Activated CD8-positive, alpha-beta memory T cell treated with anti-CD3 and anti-CD28 coated beads, Interleukin-2, amount 10 ng/mL, durations not matched to agents 7 days and 5 days (primary cell): ENCODE results near the gene RAB27B. TPM values are rescaled to one million over a fixed set of nuclear protein-coding genes. Genes with fewer than 3 reads are reported as not detected.

Source experiments
- ATAC-seq: fragments of 150-1000 bp; cut with Tn5 transposase; one replicate; pipeline ENCODE4 v1.10.0; 2021; ENCODE audit warnings: moderate library complexity
- CTCF ChIA-PET: fragments of 350-600 bp; sonication (Branson Sonifier 250); formaldehyde crosslinking; loops from one replicate; lab custom pipeline; 2021; ENCODE audit warnings: antibody characterized with exemption; lab: Charles Lee
- DNase-seq: peaks from one replicate; pipeline ENCODE4 v3.0.0-alpha.2; 2020
- H3K27ac Mint-ChIP-seq: one replicate; pipeline ENCODE4 v1.8.0; 2021; ENCODE audit warnings: mild to moderate bottlenecking, mixed read lengths
- H3K27me3 Mint-ChIP-seq: one replicate; pipeline ENCODE4 v1.8.0; 2021; ENCODE audit warnings: mixed read lengths
- H3K36me3 Mint-ChIP-seq: one replicate; pipeline ENCODE4 v1.8.0; 2021; ENCODE audit warnings: mild to moderate bottlenecking, mixed read lengths
- H3K4me1 Mint-ChIP-seq: one replicate; pipeline ENCODE4 v1.8.0; 2021; ENCODE audit warnings: mixed read lengths
- H3K4me3 Mint-ChIP-seq: one replicate; pipeline ENCODE4 v1.8.0; 2021; ENCODE audit warnings: mild to moderate bottlenecking, moderate library complexity, mixed read lengths
- H3K9me3 Mint-ChIP-seq: one replicate; pipeline ENCODE4 v1.8.0; 2022; ENCODE audit warnings: low read depth, mixed read lengths
- total RNA-seq, 2 experiments: library from RNA; stranded (reverse); gene quantifications; one replicate each; pipeline ENCODE4 v1.2.3, GENCODE V29; 2021

The RAB27B gene
- total RNA-seq, 2 experiments from 2014 or later: 0.66 to 3.5 TPM

DNA sequence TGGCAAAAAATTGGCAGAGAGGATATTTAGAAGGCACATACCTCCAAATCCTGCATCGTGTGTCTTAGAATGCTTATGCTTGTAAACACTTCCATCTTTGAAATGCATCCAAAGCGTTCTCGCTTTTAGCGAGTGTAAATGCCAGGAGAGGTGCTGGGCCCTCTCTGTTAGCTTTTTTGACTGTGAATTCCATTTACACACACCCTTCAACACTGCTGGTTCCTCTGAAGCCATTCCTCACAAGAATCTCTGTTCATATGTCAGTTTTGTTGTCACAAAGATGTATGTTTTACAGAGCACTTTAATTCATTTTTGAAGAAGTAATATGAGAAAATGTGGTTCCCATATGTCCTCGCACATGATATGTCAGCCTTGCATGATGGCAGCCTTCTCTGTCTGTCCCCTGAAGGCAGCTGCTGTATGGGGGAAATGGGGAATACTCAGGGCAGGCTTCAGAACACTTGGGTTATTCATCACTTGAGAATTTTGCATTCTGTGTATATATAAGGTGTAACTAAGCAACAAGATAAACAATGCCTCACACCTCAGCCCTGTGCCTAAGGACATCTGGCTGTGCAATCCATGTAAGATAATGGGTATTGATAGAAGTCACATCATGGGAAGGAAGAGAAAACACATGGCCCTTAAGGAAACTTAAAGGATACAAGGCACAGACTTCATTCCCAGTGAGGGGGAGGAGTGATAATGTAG lies 52.3 kb downstream of the RAB27B start:
- no peak overlapping the region for H3K4me3 Mint-ChIP-seq
- DNase-seq: no peak
- ATAC-seq: no peak
- no peaks in the 10 kb centered on the region for H3K4me1 Mint-ChIP-seq
- H3K27ac Mint-ChIP-seq: no peak overlapping the region
- H3K27me3 Mint-ChIP-seq: no peaks in the 10 kb centered on the region
- CTCF ChIA-PET: no interaction called here
- H3K36me3 Mint-ChIP-seq: no peaks in the 10 kb centered on the region
- no peaks in the 10 kb centered on the region for H3K9me3 Mint-ChIP-seq

DNA sequence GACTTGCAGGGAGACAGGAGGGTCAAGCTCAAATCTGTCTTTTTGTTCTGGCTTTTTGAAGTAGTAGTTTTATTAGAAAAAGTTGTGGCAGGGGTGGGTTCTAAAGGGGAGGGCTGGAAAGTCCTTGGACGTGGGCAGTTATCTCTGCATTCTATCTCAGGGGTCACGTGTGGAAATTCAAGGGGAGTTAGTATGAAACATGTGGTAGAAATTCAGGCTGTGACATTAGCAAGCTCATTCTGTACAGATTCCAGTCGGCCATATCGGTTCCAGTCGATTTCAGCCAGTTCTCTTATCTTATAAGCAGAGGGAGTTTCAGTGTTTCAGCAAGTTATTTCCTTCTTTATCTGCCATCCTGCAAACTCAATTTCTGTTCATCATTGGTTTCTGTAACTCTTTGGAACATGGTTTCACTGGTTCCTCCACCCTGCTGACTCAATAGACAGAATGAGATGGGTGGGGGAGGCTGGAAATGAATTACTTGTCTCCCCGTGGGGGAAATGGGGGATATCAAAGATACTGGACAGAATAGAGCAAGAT lies 53.0 kb downstream of the RAB27B start:
- ATAC-seq: no peak

DNA sequence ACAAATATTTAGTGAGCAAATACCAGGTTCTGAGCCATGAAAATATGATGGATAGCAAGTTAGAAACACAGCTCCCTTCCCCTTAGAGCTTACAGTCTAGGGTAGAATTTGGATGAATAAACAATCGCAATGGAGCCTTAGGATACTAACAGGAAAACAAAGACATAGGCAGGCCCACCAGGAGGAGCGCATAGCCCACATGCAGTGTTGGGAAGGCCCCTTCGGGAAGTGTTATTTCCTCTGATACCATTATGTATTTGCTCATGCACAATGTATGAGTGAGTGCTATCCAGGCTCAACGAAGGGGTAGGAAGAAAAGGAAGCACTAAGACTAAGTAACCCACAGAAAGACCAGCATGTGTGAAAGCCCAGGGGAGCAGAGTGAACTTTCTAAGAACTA lies 54.0 kb downstream of the RAB27B start:
- no peak for DNase-seq
- CTCF ChIA-PET: no interaction called here
- no peaks in the 10 kb centered on the region for H3K4me1 Mint-ChIP-seq
- no peak overlapping the region for H3K4me3 Mint-ChIP-seq
- no peak overlapping the region for H3K27ac Mint-ChIP-seq
- H3K27me3 Mint-ChIP-seq: no peaks in the 10 kb centered on the region
- ATAC-seq: no peak
- H3K36me3 Mint-ChIP-seq: no peaks in the 10 kb centered on the region
- no peaks in the 10 kb centered on the region for H3K9me3 Mint-ChIP-seq

More for the DNA sequence above, 53.0 kb downstream of the RAB27B start:
- Mint-ChIP-seq H3K36me3 (no peaks in the 10 kb centered on the region), H3K9me3 (no peaks in the 10 kb centered on the region), H3K27me3 (no peaks in the 10 kb centered on the region), H3K4me1 (no peaks in the 10 kb centered on the region), H3K27ac (no peak overlapping the region), H3K4me3 (no peak overlapping the region)
- no peak for DNase-seq
- CTCF ChIA-PET: no interaction called here

DNA sequence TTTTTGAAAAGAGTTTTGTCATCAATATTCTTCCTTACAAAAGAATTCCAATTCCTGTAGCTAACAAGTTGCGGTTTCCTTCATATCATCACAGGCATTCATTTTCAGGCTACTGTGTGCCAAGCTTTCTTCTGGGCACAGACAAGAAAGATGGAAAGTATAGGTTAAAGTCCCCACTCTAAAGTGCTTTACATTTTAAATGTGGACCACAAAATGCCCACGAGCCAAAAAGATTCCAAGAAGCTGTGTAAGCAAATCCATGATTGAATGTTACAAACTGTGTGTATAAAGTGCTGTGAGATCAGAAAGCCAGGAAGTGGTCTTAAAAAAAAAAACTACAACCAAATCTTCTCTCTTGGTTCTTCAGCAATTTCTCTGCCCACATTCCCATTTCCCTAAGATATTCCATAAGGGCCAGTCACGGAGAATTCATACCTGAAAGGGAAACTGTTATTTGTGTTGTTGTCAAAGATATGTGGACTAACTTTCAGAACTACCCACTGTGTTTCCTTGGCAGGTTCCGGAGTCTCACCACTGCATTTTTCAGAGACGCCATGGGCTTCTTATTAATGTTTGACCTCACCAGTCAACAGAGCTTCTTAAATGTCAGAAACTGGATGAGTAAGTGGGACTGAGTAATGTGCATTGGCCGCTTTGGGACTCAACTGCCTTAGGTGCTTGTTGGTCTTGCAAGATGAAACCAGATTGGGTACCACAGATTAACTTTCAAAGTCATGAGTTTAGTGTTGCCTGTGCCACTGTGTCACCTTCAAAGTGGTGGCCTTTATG lies 55.7 kb downstream of the RAB27B start:
- no peaks in the 10 kb centered on the region for H3K4me1 Mint-ChIP-seq
- no peaks in the 10 kb centered on the region for H3K27me3 Mint-ChIP-seq
- H3K4me3 Mint-ChIP-seq: no peak overlapping the region
- CTCF ChIA-PET: interaction anchor here (0.9 kb wide), 1 partner anchor 9 kb away, joined by 3 read pairs; no protein-coding TSS in a partner anchor
- ATAC-seq (no peak), DNase-seq (no peak)
- no peaks in the 10 kb centered on the region for H3K9me3 Mint-ChIP-seq
- no peaks in the 10 kb centered on the region for H3K36me3 Mint-ChIP-seq
- no peak overlapping the region for H3K27ac Mint-ChIP-seq

DNA sequence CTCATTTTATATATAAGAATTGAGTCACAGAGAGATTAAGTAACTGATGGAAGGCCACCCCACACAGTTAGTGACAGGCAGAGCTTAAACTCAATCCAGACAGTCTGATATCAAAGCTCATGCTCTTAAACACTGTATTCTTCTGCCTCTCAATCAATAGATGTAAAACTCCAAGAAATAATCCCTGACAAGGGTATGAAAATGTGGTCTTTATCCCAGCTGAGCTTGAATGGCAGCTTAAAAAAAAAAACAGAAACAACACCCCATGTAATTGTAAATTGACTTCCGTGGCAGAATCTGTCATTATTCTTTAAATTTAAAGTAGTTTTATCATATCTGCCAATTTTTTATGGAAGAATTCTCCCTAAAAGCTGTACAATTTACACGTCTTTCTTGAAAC lies 60.1 kb downstream of the RAB27B start:
- no peak for ATAC-seq
- Mint-ChIP-seq H3K27ac (no peak overlapping the region), H3K36me3 (no peaks in the 10 kb centered on the region), H3K9me3 (no peaks in the 10 kb centered on the region), H3K27me3 (no peaks in the 10 kb centered on the region), H3K4me1 (no peaks in the 10 kb centered on the region), H3K4me3 (no peak overlapping the region)
- CTCF ChIA-PET: no interaction called here
- no peak for DNase-seq

DNA sequence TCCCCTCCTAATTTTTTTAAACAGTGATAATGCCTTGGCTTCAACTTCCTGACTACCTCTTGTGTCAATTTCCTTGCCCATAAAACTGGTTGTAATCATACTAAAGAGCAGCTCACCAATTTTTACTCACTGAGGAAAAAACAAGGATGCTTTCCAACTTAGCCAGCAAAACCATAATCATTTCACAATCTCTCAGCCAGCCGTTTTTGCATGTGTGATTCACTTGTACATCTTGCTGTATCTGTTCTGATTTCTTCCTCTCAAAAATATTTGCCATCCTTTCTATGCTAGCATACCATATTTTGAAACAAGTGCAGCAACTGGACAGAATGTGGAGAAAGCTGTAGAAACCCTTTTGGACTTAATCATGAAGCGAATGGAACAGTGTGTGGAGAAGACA lies 60.7 kb downstream of the RAB27B start:
- ATAC-seq (no peak), DNase-seq (no peak)
- no peak overlapping the region for H3K4me3 Mint-ChIP-seq
- H3K27ac Mint-ChIP-seq: no peak overlapping the region
- CTCF ChIA-PET: no interaction called here
- no peaks in the 10 kb centered on the region for H3K9me3 Mint-ChIP-seq
- H3K27me3 Mint-ChIP-seq: no peaks in the 10 kb centered on the region
- H3K4me1 Mint-ChIP-seq: no peaks in the 10 kb centered on the region
- no peaks in the 10 kb centered on the region for H3K36me3 Mint-ChIP-seq

DNA sequence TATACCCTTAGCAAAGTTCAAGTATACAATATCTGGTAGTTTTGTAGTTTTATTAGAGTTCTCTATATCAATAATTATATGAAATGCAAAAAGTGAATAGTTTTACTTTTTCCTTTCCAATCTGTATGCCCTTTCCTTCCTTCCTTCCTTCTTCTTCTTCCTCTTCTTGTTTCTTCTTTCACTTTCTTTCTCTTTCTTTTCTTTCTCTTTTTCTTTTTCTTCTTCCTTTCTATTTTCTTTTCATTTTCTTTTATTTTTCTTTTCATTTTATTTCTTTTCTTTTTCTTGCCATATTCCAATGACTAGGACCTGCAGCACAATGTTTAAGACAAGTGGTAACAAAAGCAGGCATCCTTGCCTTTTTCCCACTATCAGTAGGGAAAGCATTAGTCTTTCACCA lies 71.2 kb downstream of the RAB27B start:
- ATAC-seq: no peak
- CTCF ChIA-PET: interaction anchor here (0.6 kb wide), 1 partner anchor 84 kb away, joined by 3 read pairs; no protein-coding TSS in a partner anchor
- Mint-ChIP-seq H3K9me3 (no peaks in the 10 kb centered on the region), H3K36me3 (no peaks in the 10 kb centered on the region), H3K27ac (no peak overlapping the region), H3K4me3 (no peak overlapping the region), H3K4me1 (no peaks in the 10 kb centered on the region), H3K27me3 (peaks cover 2% of the 10 kb centered on the region)
- DNase-seq: no peak

DNA sequence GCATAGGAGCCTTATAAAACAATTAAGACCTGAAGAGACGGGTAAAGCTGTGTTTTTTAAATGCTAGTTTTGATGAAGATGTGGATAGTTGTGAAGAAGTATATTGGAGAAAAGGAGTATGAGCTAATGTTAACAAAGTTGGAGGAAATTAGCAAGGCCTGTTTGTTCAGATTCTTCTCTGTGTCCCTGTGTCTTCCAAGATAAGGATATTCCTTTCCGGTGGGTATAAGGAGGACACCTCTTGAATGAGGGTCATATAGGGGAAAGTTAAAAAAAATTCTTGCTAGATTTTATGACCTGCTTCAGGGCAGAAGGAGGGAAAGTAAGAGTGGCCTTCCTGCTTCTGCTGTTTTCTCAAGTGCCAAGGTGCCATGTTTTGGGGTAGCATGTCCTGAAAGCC lies 72.0 kb downstream of the RAB27B start:
- DNase-seq: no peak
- H3K27me3 Mint-ChIP-seq: no peaks in the 10 kb centered on the region
- CTCF ChIA-PET: no interaction called here
- no peaks in the 10 kb centered on the region for H3K9me3 Mint-ChIP-seq
- H3K4me1 Mint-ChIP-seq: no peaks in the 10 kb centered on the region
- H3K27ac Mint-ChIP-seq: no peak overlapping the region
- ATAC-seq: no peak
- no peaks in the 10 kb centered on the region for H3K36me3 Mint-ChIP-seq
- no peak overlapping the region for H3K4me3 Mint-ChIP-seq

DNA sequence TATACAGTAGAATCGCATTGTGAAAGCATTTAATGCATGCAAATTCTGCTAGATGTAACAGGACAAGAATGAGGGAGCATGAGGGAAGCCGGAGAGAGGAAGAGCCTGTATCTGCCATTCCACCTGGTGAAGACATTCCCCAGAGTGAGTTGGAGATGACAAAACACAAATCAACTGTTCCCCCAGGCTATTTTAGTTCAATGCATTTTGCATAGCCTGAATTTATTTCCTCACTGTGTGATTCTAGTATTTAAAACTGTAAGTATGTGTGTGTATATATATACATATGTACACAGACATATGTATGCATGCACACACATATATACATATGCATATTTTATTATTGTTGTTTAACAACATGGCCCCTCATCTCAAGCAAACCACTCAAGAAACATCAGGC lies 76.3 kb downstream of the RAB27B start:
- no peaks in the 10 kb centered on the region for H3K4me1 Mint-ChIP-seq
- peaks cover 4% of the 10 kb centered on the region for H3K27me3 Mint-ChIP-seq
- no peaks in the 10 kb centered on the region for H3K9me3 Mint-ChIP-seq
- no peak overlapping the region for H3K4me3 Mint-ChIP-seq
- CTCF ChIA-PET: no interaction called here
- DNase-seq: no peak
- no peak for ATAC-seq
- H3K36me3 Mint-ChIP-seq: no peaks in the 10 kb centered on the region
- H3K27ac Mint-ChIP-seq: no peak overlapping the region

DNA sequence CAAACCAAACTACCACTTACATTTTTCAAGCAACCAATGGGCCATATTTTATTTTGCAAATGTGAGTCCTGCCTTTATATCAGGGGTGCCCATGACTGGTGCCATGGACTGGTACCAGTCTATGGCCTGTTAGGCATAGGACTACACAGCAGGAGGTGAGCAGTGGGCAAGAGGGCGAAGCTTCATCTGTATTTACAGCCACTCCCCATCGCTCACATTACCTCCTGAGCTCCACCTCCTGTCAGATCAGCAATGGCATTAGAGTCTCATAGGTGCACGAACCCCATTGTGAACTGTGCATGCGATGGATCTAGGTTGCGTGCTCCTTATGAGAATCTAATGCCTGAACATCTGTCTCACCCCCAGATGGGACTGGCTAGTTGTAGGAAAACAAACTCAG lies 77.4 kb downstream of the RAB27B start:
- no peak overlapping the region for H3K27ac Mint-ChIP-seq
- no peak overlapping the region for H3K4me3 Mint-ChIP-seq
- CTCF ChIA-PET: no interaction called here
- ATAC-seq (no peak), DNase-seq (no peak)
- H3K27me3 Mint-ChIP-seq: peaks cover 4% of the 10 kb centered on the region
- H3K4me1 Mint-ChIP-seq: no peaks in the 10 kb centered on the region
- H3K9me3 Mint-ChIP-seq: no peaks in the 10 kb centered on the region
- no peaks in the 10 kb centered on the region for H3K36me3 Mint-ChIP-seq

DNA sequence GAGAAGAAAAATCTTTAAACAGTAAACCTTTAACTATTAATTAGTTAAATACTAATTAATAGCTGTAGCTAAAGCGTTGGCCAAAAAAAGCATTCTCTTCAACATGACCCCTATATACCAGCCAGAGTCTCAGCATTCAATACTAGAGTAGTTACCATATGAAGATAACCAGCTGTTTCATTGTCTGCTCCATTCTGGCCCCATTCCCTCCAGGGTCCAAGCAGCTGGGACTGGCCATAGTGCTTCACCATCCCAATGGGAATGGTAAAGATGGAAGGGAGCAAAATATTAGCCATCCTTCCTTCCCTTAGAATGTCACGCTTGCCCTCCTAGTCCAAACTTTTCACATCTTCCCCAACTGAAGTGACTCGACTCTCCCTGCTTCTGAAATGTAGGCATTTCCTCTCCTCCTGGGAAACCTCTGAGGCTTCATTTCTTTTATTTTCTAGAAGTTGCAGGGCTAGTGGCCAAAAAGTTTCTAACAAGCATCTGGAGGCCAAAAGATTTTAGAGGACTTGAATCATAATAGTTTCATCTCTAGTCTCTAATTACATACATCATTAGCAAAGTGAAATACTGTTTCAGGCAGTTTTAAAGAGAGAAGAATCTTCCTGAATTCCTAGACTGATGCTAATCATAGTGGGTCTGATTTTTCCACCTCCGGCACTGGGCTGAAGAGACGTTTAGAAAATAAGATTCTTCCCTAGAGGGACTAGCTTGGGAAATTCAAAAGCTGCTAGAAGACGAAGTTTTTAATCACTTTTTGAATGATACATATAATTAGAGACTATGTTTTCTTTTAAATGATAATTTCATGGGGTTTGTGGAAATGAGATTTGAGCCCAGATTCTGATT lies 78.3 kb downstream of the RAB27B start:
- H3K27me3 Mint-ChIP-seq: peaks cover 4% of the 10 kb centered on the region
- H3K4me3 Mint-ChIP-seq: no peak overlapping the region
- no peaks in the 10 kb centered on the region for H3K9me3 Mint-ChIP-seq
- no peak overlapping the region for H3K27ac Mint-ChIP-seq
- DNase-seq (no peak), ATAC-seq (no peak)
- no peaks in the 10 kb centered on the region for H3K36me3 Mint-ChIP-seq
- CTCF ChIA-PET: no interaction called here
- H3K4me1 Mint-ChIP-seq: no peaks in the 10 kb centered on the region

DNA sequence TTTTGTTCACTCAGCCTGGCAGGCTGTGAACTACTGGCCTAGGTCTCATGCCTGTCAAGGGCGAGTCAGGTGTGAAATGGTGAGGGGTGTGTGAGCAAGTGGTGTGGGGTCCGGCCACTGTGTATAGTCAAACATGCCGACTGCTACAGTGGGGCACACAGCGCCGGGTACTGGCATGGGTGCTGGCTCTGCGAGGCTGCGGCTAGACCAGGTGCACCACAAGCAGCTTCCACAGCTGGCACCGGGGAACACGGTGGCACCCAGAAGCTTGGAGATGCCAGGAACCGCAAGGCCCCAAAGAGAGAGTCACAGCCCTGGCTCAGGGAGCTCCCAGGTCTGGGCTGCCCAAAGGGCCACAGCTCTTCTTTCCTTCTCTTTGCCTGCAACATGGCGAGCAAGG lies 81.3 kb downstream of the RAB27B start:
- CTCF ChIA-PET: no interaction called here
- H3K36me3 Mint-ChIP-seq: no peaks in the 10 kb centered on the region
- no peak for ATAC-seq
- no peaks in the 10 kb centered on the region for H3K4me1 Mint-ChIP-seq
- H3K27me3 Mint-ChIP-seq: peaks cover 4% of the 10 kb centered on the region
- H3K9me3 Mint-ChIP-seq: no peaks in the 10 kb centered on the region
- no peak overlapping the region for H3K27ac Mint-ChIP-seq
- no peak for DNase-seq
- H3K4me3 Mint-ChIP-seq: no peak overlapping the region

DNA sequence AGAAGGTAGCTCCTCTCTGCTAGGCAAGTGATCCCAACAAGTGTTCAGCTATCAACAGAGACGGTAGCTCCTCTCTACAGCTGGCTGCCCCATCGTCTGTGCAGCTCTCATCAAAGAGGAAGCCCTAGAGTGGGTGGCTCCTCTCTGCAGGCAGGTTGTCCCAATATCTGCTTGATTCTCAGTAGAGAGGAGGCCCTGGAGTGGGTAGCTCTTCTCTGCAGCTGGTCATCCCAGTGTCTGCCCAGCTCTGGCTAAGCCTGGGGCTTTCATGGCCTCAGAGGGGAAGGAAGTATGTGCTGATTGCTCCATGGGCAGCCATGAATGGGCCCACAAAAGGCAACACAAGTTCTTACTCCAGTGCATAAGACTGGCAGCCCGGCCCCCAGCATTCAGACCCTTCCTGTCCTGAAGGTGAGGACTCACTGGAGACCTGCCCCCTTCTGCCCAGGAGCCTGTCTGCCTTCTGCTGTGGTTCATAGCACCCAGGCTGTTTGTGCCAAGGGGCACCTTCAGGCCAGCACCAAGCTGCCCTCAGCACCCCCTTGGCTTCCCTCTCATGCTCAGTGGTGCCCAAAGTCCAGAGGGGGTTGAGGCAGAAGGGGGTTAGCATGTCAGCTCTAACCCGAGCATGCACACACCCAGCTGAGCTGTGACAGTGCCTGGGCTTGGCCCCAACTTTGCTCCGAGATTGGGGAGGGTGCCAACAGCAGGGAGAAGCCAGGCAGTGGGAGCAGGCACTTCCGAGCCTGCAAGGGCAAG lies 82.1 kb downstream of the RAB27B start:
- DNase-seq: no peak
- CTCF ChIA-PET: no interaction called here
- no peak overlapping the region for H3K27ac Mint-ChIP-seq
- no peaks in the 10 kb centered on the region for H3K36me3 Mint-ChIP-seq
- no peaks in the 10 kb centered on the region for H3K4me1 Mint-ChIP-seq
- no peak for ATAC-seq
- H3K9me3 Mint-ChIP-seq: no peaks in the 10 kb centered on the region
- peaks cover 4% of the 10 kb centered on the region for H3K27me3 Mint-ChIP-seq
- H3K4me3 Mint-ChIP-seq: no peak overlapping the region
